NCI-H2029 (cell line): ENCODE data around the gene LBH.
A peak's percentile ranks its signal among the peaks of the same experiment; 100 is the strongest.

Experiments
- DNase-seq: peaks from one replicate; lab custom pipeline; 2025; lab: John Stamatoyannopoulos, UW

LBH gene

GRCh38 chr2:30235008-30235655 lies 3.8 kb downstream of the LBH start:
- no peak for DNase-seq

- no peak for DNase-seq
Observed at GRCh38 chr2:30235859-30236535, 4.7 kb downstream of the LBH start.

GRCh38 chr2:30236591-30237238 lies 5.4 kb downstream of the LBH start:
- DNase-seq: no peak

- no peak for DNase-seq
Observed at GRCh38 chr2:30237239-30237965, 6.1 kb downstream of the LBH start.

- no peak for DNase-seq
Observed at GRCh38 chr2:30237966-30238800, 6.8 kb downstream of the LBH start.

GRCh38 chr2:30239308-30239985 lies 8.1 kb downstream of the LBH start:
- DNase-seq: no peak

GRCh38 chr2:30239986-30240752 lies 8.8 kb downstream of the LBH start:
- no peak for DNase-seq

GRCh38 chr2:30243231-30243630 lies 11.9 kb downstream of the LBH start:
- DNase-seq: no peak

- no peak for DNase-seq
Observed at GRCh38 chr2:30245364-30245763, 14.0 kb downstream of the LBH start.

- no peak for DNase-seq
Observed at GRCh38 chr2:30248791-30249190, 17.5 kb downstream of the LBH start.

- DNase-seq: no peak
Observed at GRCh38 chr2:30249354-30249753, 18.0 kb downstream of the LBH start.

GRCh38 chr2:30250421-30250820 lies 19.1 kb downstream of the LBH start:
- no peak for DNase-seq

GRCh38 chr2:30252723-30253701 lies 21.7 kb downstream of the LBH start:
- DNase-seq: no peak

- no peak for DNase-seq
Observed at GRCh38 chr2:30253873-30254684, 22.7 kb downstream of the LBH start.

- DNase-seq: no peak
Observed at GRCh38 chr2:30254685-30255001, 23.3 kb downstream of the LBH start.

- DNase-seq: no peak
Observed at GRCh38 chr2:30255026-30255425, 23.7 kb downstream of the LBH start.

GRCh38 chr2:30255466-30256408 lies 24.4 kb downstream of the LBH start:
- DNase-seq: peak; percentile 21
